Skeletal muscle tissue (tissue), 4 donors: ENCODE measurements around the gene RPS6KC1. TPM values are rescaled to one million over a fixed set of nuclear protein-coding genes. Genes with fewer than 3 reads are reported as not detected.
"Not testable (repeated sequence)": the region's sequence is repeated elsewhere in the genome, so short reads cannot be mapped to it uniquely, and the experiment has no call there.

Source experiments
- H3K27ac ChIP-seq: one replicate; pipeline ENCODE4 v1.7.0; 2013; ENCODE audit warnings: mild to moderate bottlenecking, low read depth, low read length, inconsistent platforms
- H3K27me3 ChIP-seq, 3 donors: one replicate each; pipeline ENCODE4 v1.7.0; 2013; ENCODE audit warnings: low read length in 3 of 3; ENCODE audit not compliant: control insufficient read depth in 3 of 3, insufficient read depth in 3 of 3
- H3K36me3 ChIP-seq, 3 donors: one replicate each; pipeline ENCODE4 v1.7.0; 2013; ENCODE audit warnings: low read length in 3 of 3; ENCODE audit not compliant: control insufficient read depth in 3 of 3, insufficient read depth in 3 of 3
- H3K4me1 ChIP-seq, 3 donors: one replicate each; pipeline ENCODE4 v1.7.0; 2013; ENCODE audit warnings: low read length in 3 of 3, mild to moderate bottlenecking in 3 of 3; ENCODE audit not compliant: control insufficient read depth in 3 of 3, insufficient read depth in 3 of 3
- H3K4me3 ChIP-seq, 3 donors: one replicate each; pipeline ENCODE4 v1.7.0; 2013; ENCODE audit warnings: low read length in 3 of 3
- H3K9ac ChIP-seq, 3 donors: one replicate each; pipeline ENCODE4 v1.7.0; 2013; ENCODE audit warnings: low read length in 3 of 3, mild to moderate bottlenecking in 3 of 3, moderate library complexity in 2 of 3, low read depth in 1 of 3
- H3K9me3 ChIP-seq, 3 donors: one replicate each; pipeline ENCODE4 v1.7.0; 2013; ENCODE audit warnings: low read length in 3 of 3; ENCODE audit not compliant: control insufficient read depth in 3 of 3
- total RNA-seq: library from RNA; depleted of rRNA; stranded (reverse); fragments of >200 nt; gene quantifications from one replicate; pipeline ENCODE4 v1.2.3, GENCODE V29; 2014
- donor health status: Osteomylitis.

The RPS6KC1 gene
- total RNA-seq, 1 donor from 2014 or later = 38.1 TPM

DNA sequence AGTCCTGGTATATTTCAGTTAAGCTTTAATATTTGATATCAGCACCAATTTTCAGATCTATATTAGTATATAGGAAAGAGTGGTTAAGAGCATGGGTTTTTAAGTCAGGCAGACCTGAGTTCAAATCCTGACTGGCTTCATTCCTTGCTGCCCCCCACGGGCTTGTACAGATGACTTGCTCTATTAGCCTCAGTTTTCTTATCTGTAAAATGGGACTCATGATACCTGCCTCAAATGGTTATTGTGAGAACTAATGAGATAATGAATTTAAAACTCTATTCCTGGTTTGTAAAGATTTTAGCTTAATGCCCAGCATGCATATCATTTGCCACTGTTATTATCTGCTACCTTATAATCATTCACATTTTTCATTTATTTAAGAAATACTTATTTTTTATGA is 264.5 kb downstream of the RPS6KC1 start:
- no peak overlapping the region for H3K27ac ChIP-seq
- no peak overlapping the region for H3K9ac ChIP-seq
- no peaks in the 10 kb centered on the region for H3K9me3 ChIP-seq
- H3K4me1 ChIP-seq = no peaks in the 10 kb centered on the region
- H3K27me3 ChIP-seq = no peaks in the 10 kb centered on the region
- H3K36me3 ChIP-seq = no peaks in the 10 kb centered on the region
- no peak overlapping the region for H3K4me3 ChIP-seq

DNA sequence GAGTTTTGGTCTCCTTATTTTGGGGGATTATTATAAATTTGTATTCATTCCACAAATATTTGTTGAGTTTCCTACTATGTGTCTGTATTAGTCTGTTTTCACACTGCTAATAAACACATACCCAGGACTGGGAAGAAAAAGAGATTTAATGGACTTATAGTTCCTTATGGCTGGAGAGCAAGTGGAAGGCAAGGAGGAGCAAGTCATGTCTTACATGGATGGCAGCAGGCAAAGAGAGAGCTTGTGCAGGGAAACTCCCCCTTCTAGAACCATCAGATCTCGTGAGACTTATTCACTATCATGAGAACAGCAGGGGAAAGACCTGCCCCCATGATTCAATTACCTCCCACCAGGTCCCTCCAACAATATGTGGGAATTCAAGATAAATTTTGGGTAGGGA is 267.4 kb downstream of the RPS6KC1 start:
- not testable (repeated sequence) for H3K36me3 ChIP-seq, H3K9me3 ChIP-seq, H3K27me3 ChIP-seq, H3K9ac ChIP-seq, H3K27ac ChIP-seq, H3K4me1 ChIP-seq, H3K4me3 ChIP-seq

DNA sequence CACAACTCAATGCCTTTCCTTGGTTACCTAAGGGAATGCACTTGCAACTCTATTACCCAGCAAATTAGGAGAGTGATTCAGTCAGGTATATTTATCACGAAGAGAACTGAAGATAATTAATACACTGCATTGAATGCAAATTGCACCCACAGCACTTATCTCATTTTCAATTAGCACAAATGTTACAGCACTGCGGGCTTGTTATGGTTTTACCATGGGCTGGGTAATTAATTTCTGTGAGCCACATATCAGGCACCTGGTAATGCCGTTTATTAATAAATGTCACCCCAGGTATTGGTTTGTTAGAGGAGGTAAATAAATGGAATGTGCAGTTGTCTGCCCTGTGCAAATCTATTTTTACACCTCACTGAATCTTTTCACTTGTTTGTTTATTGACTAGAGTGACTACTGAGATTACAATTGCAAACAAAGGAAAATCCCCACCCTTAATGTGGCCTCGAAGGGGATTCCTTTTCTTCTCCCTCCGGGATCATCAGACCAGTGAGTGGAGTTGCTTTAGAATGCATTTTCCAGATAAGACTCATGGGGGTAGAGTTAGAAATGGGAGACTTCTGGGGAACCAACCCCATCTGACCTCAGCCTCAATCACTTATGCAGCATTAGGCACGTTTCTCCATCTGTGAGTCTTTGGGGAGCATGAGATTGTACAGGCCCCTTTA is 269.3 kb downstream of the RPS6KC1 start:
- Histone ChIP-seq H3K36me3 (no peaks in the 10 kb centered on the region), H3K4me1 (no peaks in the 10 kb centered on the region)

More for the DNA sequence above, 269.3 kb downstream of the RPS6KC1 start:
- Histone ChIP-seq H3K4me3 (no peak overlapping the region), H3K9me3 (no peaks in the 10 kb centered on the region), H3K27me3 (no peaks in the 10 kb centered on the region), H3K27ac (no peak overlapping the region), H3K9ac (no peak overlapping the region)

Other genes with a start within 250 kb of the RPS6KC1 start
- 1.6 TPM for gene SPATA45, start 203.6 kb upstream of the RPS6KC1 start, total RNA-seq
- 10.4 TPM for gene FLVCR1, start 193.0 kb upstream of the RPS6KC1 start, total RNA-seq
- 11.5 TPM for gene VASH2, start 100.7 kb upstream of the RPS6KC1 start, total RNA-seq
- 45.4 TPM for gene ANGEL2, start 35.4 kb upstream of the RPS6KC1 start, total RNA-seq